Measurements from ENCODE around the gene CCR4. TPM values are rescaled to one million over a fixed set of nuclear protein-coding genes. Genes with fewer than 3 reads are reported as not detected.

The CCR4 gene
- total RNA-seq, 3 donors from 2014 or later (not counting 1 experiment from before 2014, with no cell fraction given): 0.52 to 2.5 (median 1.4) TPM

- Mint-ChIP-seq H3K4me1 (peaks cover 0 to 10% of the 10 kb centered on the region in 2 donors), H3K4me3 (no peak overlapping the region), H3K27ac (no peak overlapping the region), H3K27me3 (ENCODE audit: low read depth in 2 of 2) (no peaks in the 10 kb centered on the region), H3K9me3 (no peaks in the 10 kb centered on the region), H3K36me3 (no peaks in the 10 kb centered on the region)
- Histone ChIP-seq H3K27me3 (ENCODE audit: control insufficient read depth, insufficient read depth, low read length) (no peaks in the 10 kb centered on the region), H3K4me1 (ENCODE audit: control insufficient read depth, insufficient read depth, low read length) (no peaks in the 10 kb centered on the region), H3K4me3 (ENCODE audit: low read length) (no peak overlapping the region), H3K27ac (ENCODE audit: low read length) (no peak overlapping the region), H3K9me3 (ENCODE audit: control insufficient read depth, insufficient read depth, low read length) (no peaks in the 10 kb centered on the region), H3K36me3 (ENCODE audit: control insufficient read depth, insufficient read depth, low read length) (peaks cover 12% of the 10 kb centered on the region)
- no peak for ATAC-seq
- no peak for TF ChIP-seq CTCF (IDR thresholded peaks at IDR 0.05)
- no peak for DNase-seq
- 11% methylated on average over 2 of the region's 2 CpGs for WGBS (ENCODE audit: insufficient coverage)
- intact Hi-C loops (cut with micrococcal nuclease): no loop called here
Measured at GRCh38 chr3:33001889-33002288, 50.4 kb downstream of the CCR4 start.

GRCh38 chr3:33003308-33003707 is 51.9 kb downstream of the CCR4 start:
- TF ChIP-seq CTCF (IDR thresholded peaks at IDR 0.05): no peak
- WGBS (ENCODE audit: insufficient coverage): 99% methylated on average over 4 of the region's 4 CpGs
- no peaks in the 10 kb centered on the region for H3K9me3 Mint-ChIP-seq
- intact Hi-C loops (cut with micrococcal nuclease): no loop called here
- H3K27me3 Mint-ChIP-seq (ENCODE audit: low read depth in 2 of 2): no peaks in the 10 kb centered on the region
- H3K36me3 ChIP-seq (ENCODE audit: control insufficient read depth, insufficient read depth, low read length): peaks cover 7% of the 10 kb centered on the region
- no peaks in the 10 kb centered on the region for H3K27me3 ChIP-seq (ENCODE audit: control insufficient read depth, insufficient read depth, low read length)
- H3K4me1 Mint-ChIP-seq: peaks cover 4 to 14% of the 10 kb centered on the region in 2 donors
- H3K9me3 ChIP-seq (ENCODE audit: control insufficient read depth, insufficient read depth, low read length): no peaks in the 10 kb centered on the region
- no peak overlapping the region for H3K27ac ChIP-seq (ENCODE audit: low read length)
- no peak overlapping the region for H3K4me3 Mint-ChIP-seq
- no peaks in the 10 kb centered on the region for H3K36me3 Mint-ChIP-seq
- H3K4me1 ChIP-seq (ENCODE audit: control insufficient read depth, insufficient read depth, low read length): peaks cover 1% of the 10 kb centered on the region
- H3K4me3 ChIP-seq (ENCODE audit: low read length): no peak overlapping the region
- ATAC-seq: no peak
- no peak for DNase-seq
- no peak overlapping the region for H3K27ac Mint-ChIP-seq

- no peak for ATAC-seq
- 99% methylated on average over 4 of the region's 4 CpGs for WGBS (ENCODE audit: insufficient coverage)
- DNase-seq: no peak
- Mint-ChIP-seq H3K36me3 (no peaks in the 10 kb centered on the region), H3K27me3 (ENCODE audit: low read depth in 2 of 2) (no peaks in the 10 kb centered on the region), H3K4me1 (peaks cover 7 to 18% of the 10 kb centered on the region in 2 donors), H3K9me3 (no peaks in the 10 kb centered on the region), H3K4me3 (no peak overlapping the region), H3K27ac (no peak overlapping the region)
- H3K27ac ChIP-seq (ENCODE audit: low read length): no peak overlapping the region
- peaks cover 6% of the 10 kb centered on the region for H3K4me1 ChIP-seq (ENCODE audit: control insufficient read depth, insufficient read depth, low read length)
- H3K9me3 ChIP-seq (ENCODE audit: control insufficient read depth, insufficient read depth, low read length): no peaks in the 10 kb centered on the region
- H3K36me3 ChIP-seq (ENCODE audit: control insufficient read depth, insufficient read depth, low read length): peaks cover 7% of the 10 kb centered on the region
- TF ChIP-seq CTCF (IDR thresholded peaks at IDR 0.05): no peak
- H3K27me3 ChIP-seq (ENCODE audit: control insufficient read depth, insufficient read depth, low read length): no peaks in the 10 kb centered on the region
- H3K4me3 ChIP-seq (ENCODE audit: low read length): no peak overlapping the region
- intact Hi-C loops (cut with micrococcal nuclease): no loop called here
Measured at GRCh38 chr3:33004205-33004604, 52.8 kb downstream of the CCR4 start.

- no peaks in the 10 kb centered on the region for H3K36me3 Mint-ChIP-seq
- H3K9me3 Mint-ChIP-seq: no peaks in the 10 kb centered on the region
- Histone ChIP-seq H3K4me3 (ENCODE audit: low read length) (no peak overlapping the region), H3K9me3 (ENCODE audit: control insufficient read depth, insufficient read depth, low read length) (no peaks in the 10 kb centered on the region), H3K36me3 (ENCODE audit: control insufficient read depth, insufficient read depth, low read length) (peaks cover 7% of the 10 kb centered on the region), H3K4me1 (ENCODE audit: control insufficient read depth, insufficient read depth, low read length) (peaks cover 6% of the 10 kb centered on the region), H3K27ac (ENCODE audit: low read length) (no peak overlapping the region), H3K27me3 (ENCODE audit: control insufficient read depth, insufficient read depth, low read length) (no peaks in the 10 kb centered on the region)
- H3K27me3 Mint-ChIP-seq (ENCODE audit: low read depth in 2 of 2): no peaks in the 10 kb centered on the region
- TF ChIP-seq CTCF (IDR thresholded peaks at IDR 0.05): no peak
- DNase-seq (no peak), ATAC-seq (no peak)
- WGBS (ENCODE audit: insufficient coverage): 100% methylated on average over 1 of the region's 2 CpGs
- peaks cover 7 to 18% of the 10 kb centered on the region in 2 donors for H3K4me1 Mint-ChIP-seq
- no peak overlapping the region for H3K27ac Mint-ChIP-seq
- intact Hi-C loops (cut with micrococcal nuclease): no loop called here
- H3K4me3 Mint-ChIP-seq: no peak overlapping the region
Measured at GRCh38 chr3:33004961-33005360, 53.5 kb downstream of the CCR4 start.
